HG02885 (cell line): ENCODE results near the gene GTF3C1.

ENCODE experiments used
- ATAC-seq: cut with Tn5 transposase; IDR thresholded peaks from one replicate; pipeline ENCODE4 v1.9.1; 2021; ENCODE audit warnings: mild to moderate bottlenecking; ENCODE audit not compliant: unreplicated experiment, poor library complexity

The GTF3C1 gene

DNA sequence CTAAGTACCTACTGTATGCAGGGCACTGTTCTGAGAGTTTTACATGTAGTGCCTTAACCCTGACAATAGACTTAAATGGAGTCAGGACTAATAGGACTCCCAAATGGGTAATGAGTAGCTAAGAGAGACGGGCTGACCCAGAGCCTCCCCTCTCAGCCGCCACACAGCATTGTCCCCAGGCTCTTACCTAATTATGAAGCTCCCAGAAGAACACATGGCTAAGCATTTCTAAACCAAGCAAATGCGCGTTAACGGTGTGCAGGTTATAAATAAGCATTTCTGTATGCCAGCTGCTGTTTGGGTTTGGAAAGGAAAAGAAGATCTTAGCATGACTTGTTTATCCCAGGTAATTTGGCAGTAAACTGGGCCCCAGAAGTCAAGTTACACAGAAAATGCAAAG is 14.5 kb upstream of the GTF3C1 start:
- no peak for ATAC-seq

GRCh38 chr16:27561216-27561615 is 11.5 kb upstream of the GTF3C1 start:
- no peak for ATAC-seq

GRCh38 chr16:27558932-27559331 is 9.2 kb upstream of the GTF3C1 start:
- ATAC-seq = no peak

- no peak for ATAC-seq
These were observed 8.7 kb upstream of the GTF3C1 start for GRCh38 chr16:27558434-27558833.

GRCh38 chr16:27556471-27556870 is 6.8 kb upstream of the GTF3C1 start:
- ATAC-seq = no peak

DNA sequence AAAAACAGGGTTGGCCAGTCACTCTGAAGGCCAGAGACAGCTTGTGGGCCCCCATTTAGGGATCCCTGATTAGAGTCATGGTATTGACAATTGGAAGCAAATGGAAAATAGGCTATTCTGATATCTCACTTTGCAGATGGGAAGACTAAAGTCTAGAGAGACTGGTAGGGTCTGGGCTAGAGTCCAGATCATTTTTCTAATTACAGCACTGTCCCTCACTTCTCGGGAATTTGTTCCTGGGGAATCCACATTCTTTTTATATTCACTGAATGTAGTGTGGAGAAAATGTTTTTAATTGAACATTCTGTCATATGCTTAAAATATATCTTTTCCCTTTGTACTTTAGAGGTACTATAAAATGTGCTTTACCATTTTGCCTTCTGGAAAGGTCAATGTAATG is 1.3 kb upstream of the GTF3C1 start:
- ATAC-seq = no peak

DNA sequence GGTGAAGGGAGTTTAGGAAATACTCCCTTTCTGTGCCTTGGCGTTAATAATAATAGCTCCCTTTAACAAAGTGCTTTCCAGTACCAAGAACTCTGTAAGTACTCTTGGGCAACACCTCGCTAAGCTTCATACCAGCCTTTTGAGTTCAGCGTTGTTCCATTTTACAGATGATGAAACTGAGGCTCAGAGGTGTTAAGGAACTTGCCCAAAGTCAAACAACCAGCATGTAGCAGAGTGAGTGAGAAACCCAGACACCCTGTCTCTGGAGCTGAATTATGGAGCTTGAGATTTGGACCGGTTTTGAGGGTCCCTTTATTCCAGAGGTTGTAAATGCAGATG is 838 bp upstream of the GTF3C1 start:
- ATAC-seq = no peak

DNA sequence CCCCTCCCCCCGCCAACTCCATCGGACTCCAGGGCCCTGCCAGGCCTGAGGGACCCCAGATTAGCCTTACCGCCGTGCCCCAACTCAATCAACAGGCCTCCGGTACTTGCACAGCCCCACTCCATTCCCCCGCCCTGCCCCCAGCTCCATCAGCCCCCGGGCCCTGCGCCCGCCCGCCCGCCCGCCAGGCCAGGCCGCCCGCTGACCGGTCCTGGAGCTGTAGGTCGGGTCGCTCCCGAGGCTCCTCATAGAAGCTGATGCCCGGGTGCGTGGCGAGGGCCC is 308 bp downstream of the GTF3C1 start:
- ATAC-seq = peak; percentile 28

- ATAC-seq = no peak
These were observed 1.9 kb downstream of the GTF3C1 start for GRCh38 chr16:27547851-27548250.

DNA sequence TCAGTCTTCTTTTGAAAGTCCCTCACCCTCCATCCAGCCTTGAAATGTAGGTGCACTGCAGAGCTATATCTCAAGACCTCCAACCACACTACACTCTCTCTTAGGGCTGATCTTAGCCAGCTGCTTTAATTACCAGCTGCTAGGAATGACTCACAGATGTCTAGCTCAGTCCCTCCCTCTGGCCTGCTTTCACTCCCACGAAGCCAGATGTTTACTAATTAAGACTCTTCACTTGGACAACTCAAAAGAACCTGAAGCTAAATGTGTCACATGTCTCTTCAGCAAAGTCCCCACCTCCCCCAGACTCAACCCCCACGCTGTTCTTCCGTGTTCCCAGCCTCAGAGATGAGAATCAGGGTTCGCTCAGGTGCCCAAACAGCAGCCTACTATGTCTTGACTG is 2.6 kb downstream of the GTF3C1 start:
- ATAC-seq = peak; percentile 23

GRCh38 chr16:27544671-27545070 is 5.0 kb downstream of the GTF3C1 start:
- no peak for ATAC-seq

GRCh38 chr16:27543801-27544200 is 5.9 kb downstream of the GTF3C1 start:
- ATAC-seq = no peak

- ATAC-seq = no peak
These were observed 10.1 kb downstream of the GTF3C1 start for GRCh38 chr16:27539636-27540035.

- ATAC-seq = no peak
These were observed 10.6 kb downstream of the GTF3C1 start for GRCh38 chr16:27539120-27539519.

DNA sequence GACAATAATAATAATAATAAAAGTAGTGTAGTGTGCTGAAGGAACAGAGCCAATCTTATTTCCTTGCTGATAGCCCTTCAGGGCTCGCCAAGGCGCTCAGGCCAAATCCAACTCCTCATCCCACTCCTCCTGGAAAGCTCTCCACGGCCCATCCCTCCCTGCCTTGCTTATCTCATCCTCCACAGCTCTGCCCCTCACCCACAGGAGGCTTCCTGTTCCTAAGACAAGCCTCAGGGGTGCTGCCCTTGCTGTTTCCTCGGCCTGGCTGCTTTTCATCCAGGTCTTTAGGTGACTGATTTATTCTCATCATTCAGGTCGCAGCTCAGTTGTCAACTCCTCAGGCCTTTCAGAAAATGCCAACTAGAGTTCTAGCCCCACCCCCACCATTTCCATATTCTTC is 11.2 kb downstream of the GTF3C1 start:
- no peak for ATAC-seq

- no peak for ATAC-seq
These were observed 15.5 kb downstream of the GTF3C1 start for GRCh38 chr16:27534256-27534655.

DNA sequence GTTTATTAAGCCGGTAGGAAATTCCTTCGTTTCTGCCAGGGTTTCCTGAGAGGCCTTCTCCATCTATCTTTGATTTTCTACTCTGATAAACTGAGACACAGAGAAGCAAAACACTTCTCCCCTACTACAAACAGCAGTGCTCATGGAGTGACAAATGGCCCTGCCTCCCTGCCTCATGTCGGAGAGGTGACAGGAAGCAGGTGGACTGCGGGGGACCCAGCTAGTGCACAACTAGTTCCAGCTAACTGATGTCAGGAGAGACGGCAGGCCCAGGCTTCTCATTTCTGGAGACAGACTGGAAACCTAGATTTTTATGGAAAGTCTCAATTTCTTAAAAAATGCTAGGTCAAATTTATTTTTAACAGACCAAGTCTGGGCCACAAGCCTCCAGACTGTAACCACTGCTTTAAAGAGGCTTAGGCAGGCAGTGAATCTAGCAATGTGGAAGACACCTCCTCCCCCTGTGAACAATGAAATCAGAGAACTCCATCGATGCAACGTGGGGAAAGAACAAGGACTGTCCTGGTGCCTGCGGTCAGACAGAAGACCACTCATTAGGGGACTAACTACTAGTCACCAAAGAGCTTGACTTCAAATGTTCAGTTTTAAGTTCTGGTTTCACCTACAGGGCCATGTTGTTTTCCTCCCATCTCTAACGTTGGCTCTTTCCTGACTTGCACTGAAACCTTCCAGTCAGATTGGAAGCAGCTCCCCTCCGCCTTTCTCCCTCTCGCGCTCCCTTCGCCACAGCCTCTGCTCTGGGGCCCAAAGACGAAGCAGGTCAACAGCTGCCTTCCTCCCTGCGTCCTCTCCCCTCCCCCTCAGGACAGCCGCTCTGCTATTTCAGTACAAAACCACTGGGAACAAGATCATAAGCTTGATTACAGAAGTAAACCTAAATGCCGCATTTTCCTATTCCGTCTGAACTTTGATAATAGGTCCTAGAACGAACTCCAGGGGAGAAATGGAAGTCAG is 17.6 kb downstream of the GTF3C1 start:
- ATAC-seq = no peak

- no peak for ATAC-seq
These were observed 18.5 kb downstream of the GTF3C1 start for GRCh38 chr16:27531186-27531585.

DNA sequence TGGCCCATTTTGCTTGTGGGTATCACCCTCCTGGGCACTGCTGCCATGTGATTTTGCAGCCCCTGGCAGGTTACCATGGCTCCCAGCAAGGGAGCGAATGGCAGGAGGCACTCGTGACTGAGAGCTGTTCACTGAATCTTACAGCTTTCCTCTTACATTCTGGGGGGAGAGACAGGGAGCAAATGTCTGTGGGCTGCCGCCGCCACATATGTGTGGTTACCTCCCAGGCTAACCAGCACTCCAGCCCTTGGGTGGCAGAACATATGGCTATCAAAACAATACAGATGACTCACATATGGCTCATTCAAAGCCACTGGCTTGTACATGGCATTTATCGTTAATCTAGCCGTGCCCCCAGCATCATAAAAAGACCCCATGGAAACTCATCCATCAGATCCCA is 19.8 kb downstream of the GTF3C1 start:
- ATAC-seq = no peak

- ATAC-seq = no peak
These were observed 21.4 kb downstream of the GTF3C1 start for GRCh38 chr16:27528294-27528693.

- ATAC-seq = no peak
These were observed 23.5 kb downstream of the GTF3C1 start for GRCh38 chr16:27526180-27526579.

DNA sequence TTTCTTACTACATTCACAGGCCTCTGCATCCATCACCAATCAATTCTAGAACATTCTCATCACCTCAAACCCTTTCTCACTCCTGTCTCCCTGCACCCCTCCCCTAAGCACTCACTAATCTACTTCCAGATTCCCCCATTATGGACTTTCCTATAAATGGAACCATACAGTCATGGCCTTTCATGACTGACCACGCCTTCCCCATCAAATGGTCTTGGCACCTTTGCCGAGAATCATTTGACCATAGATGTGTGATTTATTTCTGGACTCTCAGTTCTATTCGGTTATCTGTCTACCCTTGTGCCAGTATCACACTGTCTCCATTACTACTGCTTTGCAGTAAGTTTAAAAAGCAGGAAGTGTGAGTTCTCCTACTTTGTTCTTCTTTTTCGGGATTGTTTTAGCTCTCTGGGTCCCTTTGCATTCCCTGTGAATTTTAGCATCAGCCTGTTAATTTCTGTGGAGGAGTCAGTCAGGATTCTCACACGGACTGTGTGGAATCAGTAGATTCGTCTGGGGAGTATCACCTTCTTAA is 27.5 kb downstream of the GTF3C1 start:
- ATAC-seq = no peak
